PC-9 (cell line): ENCODE results near the gene ADGRL4. TPM values are rescaled to one million over a fixed set of nuclear protein-coding genes. Genes with fewer than 3 reads are reported as not detected.

ENCODE experiments used
- BruUV-seq: library from RNA; stranded (reverse); fragments of 400-500 nt; replicated peaks from 2 replicates; lab custom pipeline; 2021; lab: Mats Ljungman, UMichigan
- CTCF ChIA-PET: fragments of 300-600 bp; sonication (Branson Sonifier 250); formaldehyde crosslinking; loops from one replicate; lab custom pipeline; 2022; ENCODE audit warnings: antibody characterized with exemption; lab: Charles Lee
- POLR2A ChIA-PET: fragments of 300-600 bp; sonication (Branson Sonifier 250); formaldehyde crosslinking; loops from one replicate; lab custom pipeline; 2022; ENCODE audit warnings: antibody characterized with exemption; ENCODE audit not compliant: unreplicated experiment; lab: Charles Lee
- DNase-seq, 2 experiments: peaks; one replicate each; pipeline versions ENCODE4 v3.0.0 to v3.0.0-alpha.2; 2015 to 2022; ENCODE audit warnings: mixed read lengths in 1 of 2
- H2AFZ ChIP-seq: fragments of 200-600 bp; sonication (generic); 2 replicates; pipeline ENCODE4 v1.8.1; 2017; ENCODE audit warnings: antibody characterized with exemption
- H3F3A ChIP-seq: fragments of 200-600 bp; sonication (generic); 2 replicates; pipeline ENCODE4 v1.8.1; 2017; ENCODE audit warnings: antibody characterized with exemption, mild to moderate bottlenecking, low read depth; ENCODE audit not compliant: insufficient read depth
- H3K27ac ChIP-seq: fragments of 200-600 bp; sonication (generic); 2 replicates; pipeline ENCODE4 v1.6.1; 2016; ENCODE audit warnings: mixed run types
- H3K27me3 ChIP-seq: fragments of 200-600 bp; sonication (generic); 2 replicates; pipeline ENCODE4 v1.6.1; 2016; ENCODE audit warnings: low read depth, mixed run types; ENCODE audit not compliant: insufficient read depth
- H3K36me3 ChIP-seq: fragments of 200-600 bp; sonication (generic); 2 replicates; pipeline ENCODE4 v1.6.1; 2016; ENCODE audit warnings: low read depth, mixed run types
- H3K4me1 ChIP-seq: fragments of 200-600 bp; sonication (generic); replicated peaks from 2 replicates; pipeline ENCODE4 v1.6.1; 2016; ENCODE audit warnings: mixed run types; ENCODE audit not compliant: insufficient read depth
- H3K4me2 ChIP-seq: fragments of 200-600 bp; sonication (generic); 2 replicates; pipeline ENCODE4 v1.6.1; 2017; ENCODE audit warnings: mixed run types
- H3K4me3 ChIP-seq: fragments of 200-600 bp; sonication (generic); 2 replicates; pipeline ENCODE4 v1.6.1; 2016; ENCODE audit warnings: mixed run types
- H3K79me2 ChIP-seq: fragments of 200-600 bp; sonication (generic); 2 replicates; pipeline ENCODE4 v1.6.1; 2017; ENCODE audit warnings: low read depth, mixed run types
- H3K9me2 ChIP-seq: fragments of 200-600 bp; sonication (generic); 2 replicates; pipeline ENCODE4 v1.8.1; 2017; ENCODE audit warnings: mild to moderate bottlenecking; ENCODE audit not compliant: insufficient read depth
- H3K9me3 ChIP-seq: fragments of 200-600 bp; sonication (generic); 2 replicates; pipeline ENCODE4 v1.8.1; 2016; ENCODE audit warnings: low read depth; ENCODE audit not compliant: insufficient read depth
- H4K20me1 ChIP-seq: fragments of 200-600 bp; sonication (generic); 2 replicates; pipeline ENCODE4 v1.8.1; 2017; ENCODE audit not compliant: insufficient read depth
- CTCF ChIP-seq: fragments of 200-600 bp; sonication (generic); conservative IDR thresholded peaks from 2 replicates; pipeline ENCODE4 v1.6.1; 2017; ENCODE audit warnings: mixed run types, antibody characterized with exemption, mild to moderate bottlenecking, moderate library complexity
- EZH2 ChIP-seq: fragments of 200-600 bp; sonication (generic); IDR thresholded peaks from 2 replicates; pipeline ENCODE4 v1.8.0; 2017; ENCODE audit warnings: antibody characterized with exemption, low read depth
- intact Hi-C: fragments of 100-400 bp; cut with micrococcal nuclease; formaldehyde crosslinking; loops from one replicate; pipeline ENCODE4 v1.10.0; 2022; ENCODE audit not compliant: unreplicated experiment
- total RNA-seq: library from RNA; stranded (reverse); gene quantifications from 2 replicates; pipeline ENCODE4 v1.2.3, GENCODE V29; 2021

ADGRL4 gene
- total RNA-seq, 1 experiment from 2014 or later, result not detected

GRCh38 chr1:78919150-78919549, 87.4 kb downstream of the ADGRL4 start:
- POLR2A ChIA-PET, result no interaction called here
- Histone ChIP-seq H3K27me3 (no peaks in the 10 kb centered on the region), H3K36me3 (no peaks in the 10 kb centered on the region), H3K4me2 (no peak overlapping the region), H2AFZ (no peak overlapping the region), H3K27ac (no peak overlapping the region), H3K4me3 (no peak overlapping the region), H3F3A (no peaks in the 10 kb centered on the region), H4K20me1 (no peaks in the 10 kb centered on the region), H3K4me1 (no peaks in the 10 kb centered on the region), H3K9me3 (no peaks in the 10 kb centered on the region), H3K9me2 (no peaks in the 10 kb centered on the region), H3K79me2 (no peaks in the 10 kb centered on the region)
- no peak for DNase-seq
- intact Hi-C loops, result no loop called here
- no TSS peak for BruUV-seq
- CTCF ChIA-PET, result no interaction called here
- TF ChIP-seq CTCF (no peak), EZH2 (no peak)

- DNase-seq, result no peak
- Histone ChIP-seq H3K9me2 (no peaks in the 10 kb centered on the region), H3K27ac (no peak overlapping the region), H3K79me2 (no peaks in the 10 kb centered on the region), H3K9me3 (no peaks in the 10 kb centered on the region), H3K4me1 (no peaks in the 10 kb centered on the region), H3K4me2 (no peak overlapping the region), H2AFZ (no peak overlapping the region), H3K36me3 (no peaks in the 10 kb centered on the region), H3F3A (no peaks in the 10 kb centered on the region), H4K20me1 (no peaks in the 10 kb centered on the region), H3K4me3 (no peak overlapping the region), H3K27me3 (no peaks in the 10 kb centered on the region)
- POLR2A ChIA-PET, result no interaction called here
- intact Hi-C loops, result no loop called here
- BruUV-seq, result no TSS peak
- CTCF ChIA-PET, result no interaction called here
- TF ChIP-seq EZH2, result no peak
- TF ChIP-seq CTCF, result no peak
Measured at GRCh38 chr1:78918157-78918556, 88.4 kb downstream of the ADGRL4 start.

- H3K79me2 ChIP-seq, result no peaks in the 10 kb centered on the region
- ChIA-PET POLR2A (no interaction called here), CTCF (no interaction called here)
- no peaks in the 10 kb centered on the region for H3K27me3 ChIP-seq
- no peaks in the 10 kb centered on the region for H4K20me1 ChIP-seq
- intact Hi-C loops, result no loop called here
- no peaks in the 10 kb centered on the region for H3K9me3 ChIP-seq
- no peak overlapping the region for H3K27ac ChIP-seq
- H2AFZ ChIP-seq, result no peak overlapping the region
- H3K4me1 ChIP-seq, result no peaks in the 10 kb centered on the region
- H3K36me3 ChIP-seq, result no peaks in the 10 kb centered on the region
- no peak overlapping the region for H3K4me2 ChIP-seq
- no peak overlapping the region for H3K4me3 ChIP-seq
- DNase-seq, result no peak
- no peak for TF ChIP-seq CTCF
- no peak for TF ChIP-seq EZH2
- H3K9me2 ChIP-seq, result no peaks in the 10 kb centered on the region
- H3F3A ChIP-seq, result no peaks in the 10 kb centered on the region
- BruUV-seq, result no TSS peak
Measured at GRCh38 chr1:78916986-78917385, 89.5 kb downstream of the ADGRL4 start.
